Islet precursor cell (in vitro differentiated cells): Measurements from ENCODE around the gene TACO1.

Experiments used
- DNase-seq: peaks from one replicate; pipeline ENCODE4 v3.0.0-alpha.2; 2018

Gene TACO1

DNA sequence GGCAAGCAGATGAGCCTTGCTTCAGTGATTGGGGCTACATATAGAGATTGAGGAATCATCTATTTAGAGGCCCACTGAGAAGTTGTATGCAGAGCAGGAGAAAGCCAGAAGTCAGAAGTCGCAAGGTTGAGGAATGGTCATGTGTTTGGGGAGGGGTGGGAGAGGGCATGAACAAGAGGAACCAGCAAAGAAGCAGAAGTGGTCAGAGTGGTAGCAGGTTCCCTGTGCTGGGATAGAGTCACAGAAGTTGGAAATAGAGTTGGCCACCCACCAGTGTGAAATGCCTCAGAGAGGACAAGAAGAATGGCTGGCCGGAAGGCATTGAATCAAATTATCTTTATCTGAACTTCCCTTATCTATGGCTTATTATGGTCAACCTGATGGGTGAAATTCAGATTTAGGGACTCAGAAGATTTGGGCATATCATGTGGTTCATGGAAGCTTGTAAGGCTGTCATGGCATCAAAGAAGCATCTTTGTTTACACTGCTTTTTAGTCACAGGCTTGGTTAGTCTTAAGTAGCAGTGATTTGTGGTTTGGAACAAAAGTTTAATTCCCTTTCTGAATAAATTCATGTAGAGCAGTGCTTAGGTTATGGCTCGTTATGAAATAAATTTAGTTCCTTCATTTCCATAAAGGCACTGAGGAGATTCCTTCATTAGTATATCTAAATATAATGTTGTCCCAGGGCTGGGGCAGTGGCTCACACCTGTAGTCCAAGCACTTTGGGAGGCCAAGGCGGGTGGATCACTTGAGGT is 41.2 kb downstream of the TACO1 start:
- DNase-seq: no peak

DNA sequence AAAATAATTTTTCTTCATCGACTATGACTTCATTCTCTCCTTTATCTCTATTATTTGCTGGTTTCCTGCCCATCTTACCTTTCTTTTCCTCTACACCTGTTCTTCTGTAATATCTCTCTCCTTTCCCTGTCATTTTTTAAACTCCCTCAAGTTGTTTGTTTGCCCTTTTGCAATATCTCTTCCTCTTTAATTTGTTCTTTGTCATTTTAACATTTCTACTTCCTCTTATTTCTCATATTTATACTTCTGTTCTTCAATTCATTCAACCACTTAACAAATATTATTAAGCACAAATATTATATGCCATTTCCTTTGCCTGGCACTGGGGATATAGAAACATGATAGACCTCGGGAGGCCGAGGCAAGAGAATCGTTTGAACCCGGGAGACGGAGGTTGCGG is 44.2 kb downstream of the TACO1 start:
- DNase-seq: no peak

DNA sequence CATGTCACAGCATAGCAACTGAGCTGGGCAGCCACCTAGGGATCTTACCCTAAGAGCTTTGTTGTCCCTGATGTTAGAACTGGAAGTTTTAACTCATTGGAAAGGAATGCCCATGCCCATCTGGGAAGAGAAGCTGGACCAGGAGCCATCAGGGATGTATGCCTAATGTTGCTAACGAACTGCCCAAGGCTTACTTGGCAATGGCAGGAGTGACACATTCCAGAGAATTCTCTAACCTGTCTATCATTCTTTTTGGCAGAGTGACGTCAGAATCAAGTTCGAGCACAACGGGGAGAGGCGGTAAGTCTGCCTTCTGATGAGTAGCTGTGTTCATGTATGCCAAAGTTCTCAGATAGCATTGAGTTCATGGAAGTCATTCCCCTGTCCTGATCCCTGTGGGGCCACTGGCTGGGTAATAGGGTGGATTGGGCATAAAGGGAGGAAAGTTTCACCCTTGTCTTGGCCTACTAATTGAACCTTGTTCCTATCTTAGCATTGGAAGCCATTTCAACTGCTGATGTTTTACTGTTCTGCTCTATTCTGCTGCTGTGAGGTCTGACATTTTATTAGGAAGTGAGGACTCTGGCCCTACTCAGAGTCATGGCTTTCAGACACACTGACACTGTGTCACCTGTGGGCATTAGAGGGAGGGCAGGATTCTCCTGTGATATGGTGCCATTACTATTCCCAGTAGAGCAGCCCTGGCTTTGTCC is 45.2 kb downstream of the TACO1 start:
- peak; percentile 67 for DNase-seq

DNA sequence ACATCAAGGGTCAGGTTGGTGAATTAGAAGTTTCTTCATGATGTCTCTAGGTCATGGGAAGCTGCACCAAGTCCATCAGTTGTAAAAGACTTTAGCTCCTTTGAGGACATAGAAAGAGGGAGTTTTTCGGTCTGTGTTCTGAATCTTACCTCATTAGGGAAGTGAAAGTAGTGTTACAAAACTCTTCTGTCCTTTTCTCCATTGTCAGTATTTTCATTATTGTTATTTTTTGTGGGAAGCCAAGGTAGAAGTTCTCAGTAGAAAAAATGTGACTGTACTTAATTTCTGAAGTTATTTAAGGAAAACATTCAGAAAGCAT is 45.8 kb downstream of the TACO1 start:
- no peak for DNase-seq

DNA sequence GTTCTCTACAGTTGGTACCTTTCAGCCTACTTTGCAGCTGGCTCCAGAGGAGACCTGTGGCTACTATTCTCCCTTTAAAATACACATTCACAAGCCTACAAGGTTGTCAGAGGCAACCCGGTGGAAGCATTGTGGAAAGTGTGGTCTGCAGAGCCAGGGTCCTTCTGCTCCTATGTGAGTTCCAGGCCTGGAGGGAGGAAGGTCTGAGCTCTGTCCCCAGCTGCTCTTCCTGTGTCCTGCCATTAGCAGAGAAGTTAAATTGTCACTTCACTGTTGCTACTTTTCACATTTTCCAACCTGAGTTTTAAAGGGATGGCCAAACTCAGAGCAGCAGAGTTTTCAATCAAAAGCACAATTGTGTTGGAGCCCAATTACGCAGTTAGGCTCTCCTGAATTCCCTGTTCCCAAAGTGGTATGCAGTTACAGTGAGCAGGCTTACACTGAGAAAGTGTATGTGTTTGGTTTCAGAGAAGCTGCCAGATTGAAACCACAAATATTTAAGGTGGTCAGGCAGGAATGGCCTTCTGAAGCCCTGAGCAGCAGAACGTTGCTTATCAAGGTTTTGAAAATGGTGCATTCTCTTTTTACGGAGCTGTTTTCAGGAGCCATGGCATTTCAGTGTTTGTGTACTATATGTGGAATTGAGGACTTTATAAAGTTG is 46.5 kb downstream of the TACO1 start:
- DNase-seq: peak; percentile 92

DNA sequence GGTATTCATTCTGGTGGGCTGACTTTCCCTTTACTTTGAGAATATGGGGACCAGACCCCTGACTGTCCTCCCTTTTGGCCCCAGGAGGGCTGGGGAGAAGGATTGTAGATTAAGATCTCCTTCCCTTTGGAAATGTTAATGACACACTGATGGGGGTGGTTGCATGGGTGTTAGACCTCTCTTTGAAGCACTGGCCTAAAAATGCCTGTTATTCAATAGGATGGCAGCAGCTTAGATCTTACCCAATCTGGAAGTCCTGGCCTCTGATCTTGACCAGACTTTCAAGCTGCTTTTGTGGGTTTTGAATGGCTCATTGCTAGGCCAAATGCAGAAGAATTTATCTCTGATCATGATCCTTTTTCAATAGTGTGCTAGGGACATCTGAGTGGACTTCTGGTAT is 47.2 kb downstream of the TACO1 start:
- DNase-seq: peak; percentile 74

DNA sequence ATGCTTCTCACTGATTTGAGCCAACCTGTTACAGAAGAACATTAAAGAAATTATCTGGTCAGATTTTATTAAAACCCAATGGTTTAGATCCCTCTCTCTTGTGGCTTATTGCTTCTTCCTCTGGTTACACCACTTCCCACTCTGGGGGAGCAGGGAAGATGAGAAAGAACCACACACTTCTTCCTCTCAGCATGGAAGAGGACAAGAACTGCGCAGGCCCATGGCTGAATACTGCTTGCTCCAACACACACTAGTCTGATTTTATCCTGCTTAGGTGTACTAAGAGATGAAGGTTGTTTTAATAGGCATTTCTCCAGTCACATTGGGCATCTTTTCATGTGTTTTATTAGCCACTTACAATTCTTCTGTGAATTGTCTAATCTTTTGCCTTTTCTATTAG is 49.1 kb downstream of the TACO1 start:
- DNase-seq: no peak

DNA sequence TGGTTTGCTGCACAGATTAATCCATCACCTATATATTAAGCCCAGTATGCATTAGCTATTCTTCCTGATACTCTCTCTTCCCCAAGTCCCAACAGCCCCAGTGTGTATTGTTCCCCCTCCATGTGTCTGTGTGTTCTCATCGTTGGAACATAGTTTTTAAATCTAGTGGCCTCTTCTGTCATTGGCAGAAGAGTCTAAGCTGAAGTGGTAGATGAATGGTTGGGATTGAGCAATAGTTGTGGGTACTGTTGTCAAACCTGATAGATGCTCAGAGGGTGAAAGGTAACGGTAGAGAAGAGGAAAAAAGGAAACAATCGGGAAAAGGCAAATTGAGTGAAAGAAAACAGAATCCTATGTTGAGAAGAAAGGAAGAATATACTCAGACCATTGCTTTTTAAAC is 51.4 kb downstream of the TACO1 start:
- DNase-seq: no peak

DNA sequence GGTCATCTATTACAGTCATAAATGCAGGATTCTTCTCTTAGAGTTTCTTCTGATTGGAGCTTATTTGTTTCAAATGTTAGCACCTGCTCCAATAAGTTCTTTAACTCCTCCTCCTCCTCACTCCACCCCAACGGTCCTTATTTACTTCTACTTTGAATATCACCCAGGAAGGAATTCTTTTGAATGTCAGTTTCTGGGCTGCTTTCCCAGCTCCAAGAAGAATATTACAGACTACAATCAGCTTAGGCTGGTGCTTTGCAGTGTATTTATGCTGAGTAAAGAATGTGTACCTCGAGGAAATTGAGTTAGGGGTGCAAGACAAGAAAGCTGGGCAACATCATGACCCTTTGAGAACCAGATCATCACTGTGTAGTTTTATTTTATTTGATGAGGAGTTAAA is 52.4 kb downstream of the TACO1 start:
- no peak for DNase-seq

DNA sequence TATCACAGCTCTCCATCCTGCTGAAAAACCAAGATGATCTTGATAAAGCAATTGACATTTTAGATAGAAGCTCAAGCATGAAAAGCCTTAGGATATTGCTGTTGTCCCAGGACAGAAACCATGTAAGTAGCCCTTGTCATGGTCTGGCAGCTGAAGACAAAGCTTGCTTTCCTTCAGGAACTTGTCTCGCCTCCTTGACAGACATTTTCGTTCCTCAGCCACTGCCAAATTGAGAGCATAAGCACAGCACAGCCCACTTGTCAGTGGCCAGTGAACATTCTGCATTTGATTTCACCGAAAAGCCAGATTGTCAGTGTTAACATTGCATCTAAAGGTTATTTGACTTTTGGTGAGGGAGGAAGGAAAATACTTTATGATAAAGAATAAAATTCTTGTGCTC is 57.1 kb downstream of the TACO1 start:
- DNase-seq: no peak
